Ectodermal cell (in vitro differentiated cells): ENCODE data around the gene SLC13A4.
"Not testable (repeated sequence)": the region's sequence is repeated elsewhere in the genome, so short reads cannot be mapped to it uniquely, and the experiment has no call there.

Experiments
- H3K27ac ChIP-seq: 2 replicates; pipeline ENCODE4 v1.7.0; 2013; ENCODE audit warnings: mild to moderate bottlenecking, low read depth, low read length; ENCODE audit not compliant: insufficient read depth, poor library complexity, severe bottlenecking
- H3K27me3 ChIP-seq: 2 replicates; pipeline ENCODE4 v1.7.0; 2013; ENCODE audit warnings: mild to moderate bottlenecking, low read length; ENCODE audit not compliant: insufficient read depth, control insufficient read depth, poor library complexity, severe bottlenecking
- H3K36me3 ChIP-seq: one replicate; pipeline ENCODE4 v1.7.0; 2013; ENCODE audit warnings: low read length; ENCODE audit not compliant: control insufficient read depth, insufficient read depth
- H3K4me1 ChIP-seq: one replicate; pipeline ENCODE4 v1.7.0; 2013; ENCODE audit warnings: low read length; ENCODE audit not compliant: control insufficient read depth, insufficient read depth
- H3K4me3 ChIP-seq: 2 replicates; pipeline ENCODE4 v1.7.0; 2013; ENCODE audit warnings: low read depth, low read length, control low read depth; ENCODE audit not compliant: insufficient read depth
- H3K9me3 ChIP-seq: 2 replicates; pipeline ENCODE4 v1.7.0; 2013; ENCODE audit warnings: mild to moderate bottlenecking, low read length, moderate library complexity; ENCODE audit not compliant: control insufficient read depth
- WGBS, 2 experiments: methylation state at CpG; one replicate each; pipeline ENCODE4 v1.1.7; 2013; ENCODE audit warnings: missing lambda C conversion rate in 2 of 2; 5-methylcytosine and 5-hydroxymethylcytosine counted together

Gene SLC13A4

DNA sequence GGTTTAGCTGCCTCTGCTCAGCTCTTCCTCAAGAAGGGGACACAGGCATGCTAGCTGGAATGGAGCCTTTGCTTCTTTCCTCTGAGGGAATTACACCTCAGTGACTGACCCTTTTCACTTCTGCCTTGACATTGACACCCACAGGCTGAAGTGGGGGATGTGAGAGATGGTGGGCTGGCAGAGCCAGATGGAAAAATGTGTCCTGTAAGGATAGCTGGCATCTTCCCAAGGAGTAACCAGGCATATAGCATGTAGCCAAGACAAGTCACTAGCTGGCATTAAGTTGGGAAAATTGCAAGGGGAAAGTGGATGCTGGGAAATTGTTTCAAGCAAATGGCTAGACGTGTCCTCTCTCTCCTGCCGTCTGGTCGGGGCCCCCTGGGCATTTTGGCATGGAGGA, 45.8 kb downstream of the SLC13A4 start:
- no peaks in the 10 kb centered on the region for H3K27me3 ChIP-seq
- H3K4me3 ChIP-seq, result no peak overlapping the region
- WGBS, 2 experiments, result 90 to 95% methylated on average over 3 of the region's 3 CpGs
- H3K9me3 ChIP-seq, result no peaks in the 10 kb centered on the region
- no peak overlapping the region for H3K27ac ChIP-seq
- H3K36me3 ChIP-seq, result peaks cover 3% of the 10 kb centered on the region
- no peaks in the 10 kb centered on the region for H3K4me1 ChIP-seq

DNA sequence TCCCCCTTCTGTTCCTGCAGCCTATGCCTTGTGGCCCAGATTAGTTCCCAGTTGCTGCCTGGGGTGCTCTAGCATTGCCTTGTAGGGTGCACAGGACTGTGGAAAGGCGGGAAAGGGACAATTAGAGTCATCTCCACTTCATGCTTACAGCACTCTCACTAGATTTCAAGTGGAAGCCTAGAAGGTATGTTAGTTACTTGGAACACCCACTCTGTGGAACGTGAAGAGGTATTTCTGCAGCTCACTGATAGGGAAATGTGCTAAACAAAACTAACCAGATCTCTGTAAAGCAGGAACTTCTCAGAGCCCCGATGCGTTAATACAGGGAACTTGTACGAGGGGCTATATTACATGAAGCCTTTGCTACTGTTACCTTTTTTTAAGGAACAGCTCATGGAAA, 46.2 kb downstream of the SLC13A4 start:
- WGBS, 2 experiments, result 73 to 78% methylated on average over 5 of the region's 5 CpGs
- Histone ChIP-seq H3K27me3 (no peaks in the 10 kb centered on the region), H3K36me3 (peaks cover 6% of the 10 kb centered on the region), H3K4me1 (no peaks in the 10 kb centered on the region), H3K4me3 (no peak overlapping the region), H3K9me3 (no peaks in the 10 kb centered on the region), H3K27ac (no peak overlapping the region)

DNA sequence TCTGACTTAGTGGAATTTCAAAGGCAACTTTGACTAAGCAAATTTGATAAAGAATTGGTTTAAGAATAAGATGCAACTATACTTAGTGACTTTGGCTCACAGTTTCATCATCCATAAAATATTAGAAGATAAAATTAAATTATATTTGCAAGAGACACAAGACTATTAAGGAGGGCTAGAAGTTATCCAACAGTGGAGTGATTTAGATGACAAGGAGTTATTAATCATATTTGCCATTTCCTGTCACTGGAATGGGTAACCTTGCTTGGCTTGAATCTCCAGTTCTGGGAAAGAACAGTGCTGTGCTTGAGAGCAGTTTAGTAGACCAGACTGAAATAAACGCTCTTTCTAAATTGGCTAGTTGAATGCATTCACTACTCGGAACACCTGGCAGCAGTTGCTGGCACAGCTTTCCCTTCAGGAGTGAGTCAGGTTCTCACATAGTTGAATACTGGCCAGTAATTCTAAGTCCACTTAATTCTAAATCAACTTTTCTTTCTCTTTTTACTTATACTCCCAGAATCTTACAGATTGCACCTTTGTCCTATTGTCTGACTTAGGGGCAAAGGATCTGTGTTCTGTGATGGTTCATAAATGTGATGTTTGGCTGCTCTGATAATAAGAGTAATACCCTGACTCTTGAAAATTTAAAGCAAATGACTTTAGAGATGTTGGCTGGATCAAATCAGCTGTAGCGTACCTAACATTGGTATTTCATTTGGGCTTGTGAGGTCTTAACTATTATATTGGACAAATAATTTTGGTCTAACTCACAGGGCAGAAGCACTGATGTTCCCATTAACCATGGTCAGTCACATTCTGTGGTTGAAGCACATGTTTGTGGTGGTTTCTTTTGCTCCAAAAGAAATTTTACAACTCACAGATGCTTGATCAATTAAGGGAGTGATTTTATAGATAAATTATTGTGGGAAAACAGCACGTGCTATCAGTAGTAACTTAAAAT, 49.1 kb downstream of the SLC13A4 start:
- Histone ChIP-seq H3K27ac (no peak overlapping the region), H3K4me3 (no peak overlapping the region), H3K9me3 (no peaks in the 10 kb centered on the region), H3K4me1 (no peaks in the 10 kb centered on the region), H3K27me3 (no peaks in the 10 kb centered on the region), H3K36me3 (peaks cover 14% of the 10 kb centered on the region)
- 96% methylated on average over 3 to 4 of the region's 4 CpGs for WGBS, 2 experiments

DNA sequence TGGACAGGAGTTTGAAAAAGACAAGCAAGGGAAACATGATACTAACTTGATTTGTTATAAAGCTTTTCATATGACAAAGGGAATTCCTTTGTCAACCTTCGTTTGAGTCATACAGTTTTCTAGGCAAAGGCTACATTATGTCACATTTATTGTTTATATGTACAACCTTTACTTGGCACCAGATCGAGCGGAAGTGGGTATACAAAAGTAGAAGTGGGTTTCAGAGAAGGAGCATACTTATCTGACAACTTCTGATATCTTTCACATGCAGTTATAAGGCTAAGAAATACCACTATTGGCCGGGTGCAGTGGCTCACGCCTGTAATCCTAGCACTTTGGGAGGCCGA, 54.7 kb downstream of the SLC13A4 start:
- Histone ChIP-seq H3K4me1 (no peaks in the 10 kb centered on the region), H3K9me3 (no peaks in the 10 kb centered on the region), H3K4me3 (no peak overlapping the region), H3K27ac (no peak overlapping the region), H3K27me3 (no peaks in the 10 kb centered on the region), H3K36me3 (peaks cover 20% of the 10 kb centered on the region)
- 89 to 95% methylated on average over 6 of the region's 6 CpGs for WGBS, 2 experiments

DNA sequence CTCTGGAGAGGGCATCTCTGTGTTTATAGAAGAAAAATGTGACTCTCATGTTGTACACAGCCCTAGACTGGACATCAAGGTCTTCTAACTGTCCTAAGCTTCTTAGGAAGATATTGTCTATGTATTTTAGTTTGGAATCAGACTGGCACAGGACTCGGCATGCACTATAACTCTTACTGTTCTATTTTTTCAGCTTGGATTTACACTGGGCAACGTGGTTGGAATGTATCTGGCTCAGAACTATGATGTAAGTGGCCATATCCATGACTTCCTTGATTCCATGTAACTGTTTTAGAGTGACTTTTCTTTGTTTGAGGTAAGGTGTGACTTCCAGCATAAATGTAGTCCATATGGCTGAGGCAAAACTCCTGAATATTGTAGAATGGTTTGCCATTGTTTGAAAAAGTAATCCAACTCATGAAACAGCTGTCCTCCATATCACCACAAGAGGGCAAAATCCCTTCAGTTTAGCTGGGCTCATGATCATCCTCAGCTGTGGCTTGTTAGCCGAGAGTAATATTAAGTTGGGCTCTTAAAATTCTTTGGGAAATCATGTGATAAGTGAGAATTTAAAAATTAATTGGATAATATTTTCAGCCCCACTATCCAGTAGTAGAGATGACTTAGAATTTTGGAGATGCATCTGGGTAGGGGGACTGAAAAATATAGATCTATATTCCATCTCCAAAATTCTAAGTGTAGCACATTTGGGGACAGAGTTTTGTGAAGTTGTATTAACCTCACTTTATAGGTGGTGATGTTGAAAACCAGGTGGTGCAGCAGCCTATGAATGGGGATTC, 55.2 kb downstream of the SLC13A4 start:
- no peak overlapping the region for H3K4me3 ChIP-seq
- no peak overlapping the region for H3K27ac ChIP-seq
- H3K4me1 ChIP-seq, result no peaks in the 10 kb centered on the region
- no peaks in the 10 kb centered on the region for H3K9me3 ChIP-seq
- no peaks in the 10 kb centered on the region for H3K27me3 ChIP-seq
- 85 to 91% methylated on average over 2 to 3 of the region's 3 CpGs for WGBS, 2 experiments
- H3K36me3 ChIP-seq, result peaks cover 19% of the 10 kb centered on the region

DNA sequence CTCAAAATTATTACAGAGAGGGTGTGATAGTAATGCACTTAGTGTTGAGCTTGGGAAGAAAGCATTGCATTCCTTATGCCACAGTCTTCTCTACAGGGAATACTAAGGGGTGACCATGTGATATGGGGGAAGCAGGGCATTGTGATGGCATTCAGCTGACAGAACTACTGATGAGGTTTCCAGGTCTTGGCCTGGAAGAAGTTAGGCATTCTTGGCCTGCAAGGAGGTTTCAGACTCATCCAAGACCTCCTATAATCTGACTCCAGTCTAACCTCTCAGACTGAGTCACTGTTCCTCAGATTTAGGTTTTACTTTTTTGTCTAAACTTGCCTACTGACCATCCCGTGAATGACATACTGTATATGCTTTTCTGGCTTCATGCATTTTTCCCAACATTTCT, 57.8 kb downstream of the SLC13A4 start:
- no peak overlapping the region for H3K4me3 ChIP-seq
- peaks cover 15% of the 10 kb centered on the region for H3K36me3 ChIP-seq
- WGBS, 2 experiments, result 85 to 100% methylated on average over 1 of the region's 1 CpG
- H3K4me1 ChIP-seq, result no peaks in the 10 kb centered on the region
- H3K27me3 ChIP-seq, result no peaks in the 10 kb centered on the region
- no peak overlapping the region for H3K27ac ChIP-seq
- no peaks in the 10 kb centered on the region for H3K9me3 ChIP-seq

DNA sequence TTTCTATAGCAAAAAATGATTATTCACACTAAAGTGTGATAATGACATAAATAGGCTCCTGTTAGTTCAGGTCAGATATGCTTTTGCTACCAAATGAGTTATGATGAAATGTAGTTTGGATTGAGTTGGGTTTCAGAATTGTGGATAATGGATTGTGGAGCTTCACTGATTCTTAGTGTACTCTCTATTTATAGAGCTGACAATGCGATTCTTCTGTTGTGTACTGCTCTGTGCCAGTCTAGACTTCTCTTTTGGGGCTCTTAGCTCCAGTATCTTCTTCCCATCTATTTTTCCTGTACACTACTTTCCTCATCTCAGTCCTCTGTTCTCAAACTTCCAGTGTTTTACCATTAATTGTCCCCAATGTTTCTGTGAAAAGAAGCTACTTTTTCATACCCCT, 58.2 kb downstream of the SLC13A4 start:
- no peaks in the 10 kb centered on the region for H3K27me3 ChIP-seq
- no peaks in the 10 kb centered on the region for H3K9me3 ChIP-seq
- no peak overlapping the region for H3K27ac ChIP-seq
- H3K36me3 ChIP-seq, result peaks cover 15% of the 10 kb centered on the region
- WGBS, 2 experiments, result 96 to 100% methylated on average over 1 of the region's 1 CpG
- no peaks in the 10 kb centered on the region for H3K4me1 ChIP-seq
- no peak overlapping the region for H3K4me3 ChIP-seq

DNA sequence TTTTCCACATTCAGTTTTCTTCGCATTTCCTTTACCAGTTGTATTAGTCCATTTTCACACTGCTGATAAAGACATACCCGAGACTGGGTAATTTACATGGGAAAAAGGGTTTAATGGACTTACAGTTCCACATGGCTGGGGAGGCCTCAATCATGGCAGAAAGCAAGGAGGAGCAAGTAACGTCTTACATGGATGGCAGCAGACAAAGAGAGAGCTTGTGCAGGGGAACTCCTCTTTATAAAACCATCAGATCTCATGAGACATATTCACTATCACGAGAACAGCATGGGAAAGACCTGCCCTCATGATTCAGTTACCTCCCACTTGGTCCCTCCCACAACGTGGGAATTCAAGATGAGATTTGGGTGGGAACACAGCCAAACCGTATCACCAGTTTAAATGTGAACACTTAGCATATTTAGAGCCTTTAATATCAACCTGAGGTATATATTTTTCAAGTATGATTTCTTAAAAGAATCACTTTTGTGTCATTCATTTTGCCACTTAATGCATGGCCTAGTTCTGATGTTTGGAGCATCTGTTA, 59.1 kb downstream of the SLC13A4 start:
- not testable (repeated sequence) for H3K4me1 ChIP-seq, H3K9me3 ChIP-seq, H3K27ac ChIP-seq, H3K27me3 ChIP-seq, H3K4me3 ChIP-seq, H3K36me3 ChIP-seq
- WGBS, 2 experiments, result 77 to 81% methylated on average over 6 of the region's 6 CpGs

DNA sequence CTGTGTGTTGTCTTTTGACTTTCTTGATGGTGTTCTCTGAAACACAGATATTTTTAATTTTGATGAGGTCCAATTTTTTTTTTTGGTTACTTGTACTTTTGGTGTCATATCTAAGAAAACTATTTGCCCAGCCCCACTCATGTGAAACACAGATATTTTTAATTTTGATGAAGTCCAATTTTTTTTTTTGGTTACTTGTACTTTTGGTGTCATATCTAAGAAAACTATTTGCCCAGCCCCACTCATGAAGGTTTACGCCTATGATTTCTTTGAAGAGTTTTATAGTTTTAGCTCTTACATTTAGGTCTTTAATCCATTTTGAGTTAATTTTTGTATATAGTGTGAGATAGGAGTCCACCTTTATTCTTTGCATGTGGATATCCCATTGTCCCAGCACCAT, 60.4 kb downstream of the SLC13A4 start:
- not testable (repeated sequence) for H3K27ac ChIP-seq, H3K27me3 ChIP-seq, H3K9me3 ChIP-seq, H3K4me1 ChIP-seq, H3K4me3 ChIP-seq, H3K36me3 ChIP-seq
- WGBS, 2 experiments, result 100% methylated on average over 1 of the region's 1 CpG

DNA sequence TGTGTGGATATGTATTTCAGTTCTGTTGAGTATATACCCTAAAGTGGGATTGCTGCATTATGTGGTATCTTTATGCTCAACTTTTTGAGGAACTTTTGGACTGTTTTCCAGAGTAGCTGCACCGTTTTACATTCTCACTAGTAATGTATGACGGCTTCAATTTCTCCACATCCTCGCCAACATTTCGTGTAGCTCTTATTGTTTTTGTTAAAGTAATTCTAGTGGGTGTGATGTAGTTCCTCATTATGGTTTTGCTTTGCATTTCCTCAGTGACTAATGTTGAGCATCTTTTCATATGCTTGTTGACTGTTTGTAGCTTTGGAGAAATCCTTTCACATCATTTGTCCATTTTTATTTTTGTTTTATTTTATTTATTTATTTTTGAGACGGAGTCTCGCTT, 61.1 kb downstream of the SLC13A4 start:
- 97 to 99% methylated on average over 6 of the region's 6 CpGs for WGBS, 2 experiments
- Histone ChIP-seq H3K27me3 (no peaks in the 10 kb centered on the region), H3K4me3 (no peak overlapping the region), H3K4me1 (peaks cover 8% of the 10 kb centered on the region), H3K36me3 (peaks cover 5% of the 10 kb centered on the region), H3K27ac (no peak overlapping the region), H3K9me3 (no peaks in the 10 kb centered on the region)
